ENCODE measurements around the gene CRYGS.

The CRYGS gene

GRCh38 chr3:186496635-186497034 lies 47.5 kb downstream of the CRYGS start:
- peaks cover 9% of the 10 kb centered on the region for H3K4me1 Mint-ChIP-seq
- peaks cover 7% of the 10 kb centered on the region for H3K27me3 Mint-ChIP-seq
- H3K9me3 Mint-ChIP-seq, result peaks cover 0 to 7% of the 10 kb centered on the region in 2 donors
- H3K4me3 Mint-ChIP-seq, result no peak overlapping the region
- ATAC-seq (no peak), DNase-seq (no peak)
- no peak overlapping the region for H3K27ac Mint-ChIP-seq

DNA sequence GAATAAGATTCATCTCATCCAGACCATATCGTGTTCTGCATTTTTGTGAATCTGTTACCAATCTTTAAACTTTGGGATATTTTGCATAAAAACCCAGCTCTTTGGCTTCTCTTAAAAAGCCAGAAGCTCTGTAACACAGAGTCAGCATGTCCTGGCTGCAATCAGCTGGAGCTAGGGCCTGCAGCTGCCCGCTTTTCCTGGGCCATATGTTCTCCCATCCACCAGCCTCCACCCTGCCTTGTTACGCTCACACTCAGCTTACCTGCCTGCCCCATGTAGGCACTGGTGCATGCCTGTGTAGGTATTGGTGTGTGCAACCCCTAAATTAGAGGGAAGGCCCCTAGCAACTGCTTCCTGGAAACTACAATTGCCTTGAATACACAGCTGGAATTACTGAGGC lies 48.2 kb downstream of the CRYGS start:
- Mint-ChIP-seq H3K4me3 (no peak overlapping the region), H3K27ac (no peak overlapping the region), H3K4me1 (peaks cover 9% of the 10 kb centered on the region), H3K9me3 (peaks cover 0 to 7% of the 10 kb centered on the region in 2 donors), H3K27me3 (peaks cover 7% of the 10 kb centered on the region)
- DNase-seq (no peak), ATAC-seq (no peak)

- peaks cover 12% of the 10 kb centered on the region for H3K4me1 Mint-ChIP-seq
Observed at GRCh38 chr3:186493525-186494255, 50.5 kb downstream of the CRYGS start.

GRCh38 chr3:186492385-186492984 lies 51.7 kb downstream of the CRYGS start:
- H3K4me1 Mint-ChIP-seq, result peaks cover 23% of the 10 kb centered on the region
- H3K9me3 Mint-ChIP-seq, result no peaks in the 10 kb centered on the region
- no peak overlapping the region for H3K4me3 Mint-ChIP-seq
- H3K27ac Mint-ChIP-seq, result no peak overlapping the region
- peaks cover 7% of the 10 kb centered on the region for H3K27me3 Mint-ChIP-seq
- no peak for ATAC-seq
- no peak for DNase-seq

More at GRCh38 chr3:186493525-186494255, 50.5 kb downstream of the CRYGS start:
- H3K27me3 Mint-ChIP-seq, result peaks cover 7% of the 10 kb centered on the region
- H3K9me3 Mint-ChIP-seq, result peaks cover 0 to under 1% of the 10 kb centered on the region in 2 donors
- H3K4me3 Mint-ChIP-seq, result no peak overlapping the region
- DNase-seq (no peak), ATAC-seq (no peak)
- no peak overlapping the region for H3K27ac Mint-ChIP-seq

DNA sequence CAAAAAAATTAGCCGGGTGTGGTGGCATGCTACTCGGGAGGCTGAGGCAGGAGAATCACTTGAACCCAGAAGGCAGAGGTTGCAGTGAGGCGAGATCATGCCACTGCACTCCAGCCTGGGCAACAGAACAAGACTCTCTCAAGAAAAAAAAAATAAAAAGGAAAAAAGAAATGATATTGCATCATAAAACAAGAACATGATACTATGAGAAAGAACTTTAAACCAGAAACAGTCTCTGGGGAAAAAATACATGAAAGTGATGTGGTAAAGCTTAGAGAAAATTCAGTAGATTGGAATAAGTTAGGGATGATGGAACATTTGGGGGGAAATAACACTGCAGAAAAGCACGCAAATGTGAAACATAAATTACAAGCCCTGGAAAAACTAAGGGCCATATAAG lies 54.7 kb downstream of the CRYGS start:
- Mint-ChIP-seq H3K27ac (no peak overlapping the region), H3K4me1 (peaks cover 23% of the 10 kb centered on the region), H3K4me3 (no peak overlapping the region), H3K9me3 (no peaks in the 10 kb centered on the region), H3K27me3 (peaks cover 7% of the 10 kb centered on the region)
- no peak for ATAC-seq
- DNase-seq, result no peak

Data from stimulated activated naive CD8-positive, alpha-beta T cell treated with anti-CD3 and anti-CD28 coated beads, Interleukin-15, amount 100 ng/mL, for 72 hours (primary cell).